DOHH2 (cell line): ENCODE data around the gene HORMAD2.

Experiments
- H3F3A ChIP-seq: fragments of 200-600 bp; sonication (generic), shearing (Covaris generic); 2 replicates; pipeline ENCODE4 v1.6.0; 2016; ENCODE audit warnings: antibody characterized with exemption, mild to moderate bottlenecking; ENCODE audit not compliant: control insufficient read depth, insufficient read depth
- H3K27ac ChIP-seq: fragments of 200-600 bp; sonication (generic); 2 replicates; pipeline ENCODE4 v1.5.1; 2014; ENCODE audit warnings: low read depth, mild to moderate bottlenecking, low read length, moderate library complexity
- H3K27me3 ChIP-seq: fragments of 200-600 bp; sonication (generic); 2 replicates; pipeline ENCODE4 v1.6.1; 2014; ENCODE audit warnings: mild to moderate bottlenecking, low read length, mixed read lengths; ENCODE audit not compliant: control insufficient read depth
- H3K36me3 ChIP-seq: fragments of 200-600 bp; sonication (generic); 2 replicates; pipeline ENCODE4 v1.6.1; 2014; ENCODE audit warnings: mild to moderate bottlenecking, low read length, moderate library complexity, mixed read lengths; ENCODE audit not compliant: control insufficient read depth
- H3K4me1 ChIP-seq: fragments of 200-600 bp; sonication (generic); 2 replicates; pipeline ENCODE4 v1.6.1; 2014; ENCODE audit warnings: mild to moderate bottlenecking, low read length, mixed read lengths; ENCODE audit not compliant: control insufficient read depth
- H3K4me2 ChIP-seq: fragments of 200-600 bp; sonication (generic); 2 replicates; pipeline ENCODE4 v1.6.0; 2014; ENCODE audit warnings: mild to moderate bottlenecking, low read length, moderate library complexity
- H3K4me3 ChIP-seq: fragments of 200-600 bp; sonication (generic); 2 replicates; pipeline ENCODE4 v1.5.1; 2014; ENCODE audit warnings: mild to moderate bottlenecking, low read length, mixed read lengths
- H3K79me2 ChIP-seq: fragments of 200-600 bp; sonication (generic); 2 replicates; pipeline ENCODE4 v1.6.1; 2014; ENCODE audit warnings: mild to moderate bottlenecking, low read length, mixed read lengths; ENCODE audit not compliant: control insufficient read depth
- H3K9me2 ChIP-seq: fragments of 200-600 bp; sonication (generic); replicated peaks from 2 replicates; pipeline ENCODE4 v1.6.1; 2014; ENCODE audit warnings: mild to moderate bottlenecking, low read length, mixed read lengths; ENCODE audit not compliant: control insufficient read depth
- H3K9me3 ChIP-seq: fragments of 200-600 bp; sonication (generic); 2 replicates; pipeline ENCODE4 v1.6.1; 2014; ENCODE audit warnings: antibody characterized with exemption, low read length, mixed read lengths; ENCODE audit not compliant: control insufficient read depth, insufficient read depth
- H4K20me1 ChIP-seq: fragments of 200-600 bp; sonication (generic); 2 replicates; pipeline ENCODE4 v1.6.0; 2014; ENCODE audit warnings: low read depth, mild to moderate bottlenecking, antibody characterized with exemption, low read length, moderate library complexity; ENCODE audit not compliant: control insufficient read depth, insufficient read depth
- EZH2phosphoT487 ChIP-seq: fragments of 200-600 bp; sonication (generic); IDR thresholded peaks from 2 replicates; pipeline ENCODE4 v1.6.1; 2017; ENCODE audit warnings: borderline replicate concordance, mild to moderate bottlenecking, antibody characterized with exemption, low read length, moderate library complexity, mixed read lengths
- TF ChIP-seq, protein P1 (sequence below): fragments of 200-600 bp; sonication (generic); IDR thresholded peaks from one replicate; pipeline ENCODE4 v1.5.1; 2014; ENCODE audit warnings: antibody characterized with exemption, mild to moderate bottlenecking, low read depth, low read length; ENCODE audit not compliant: poor library complexity, severe bottlenecking

HORMAD2 gene

DNA sequence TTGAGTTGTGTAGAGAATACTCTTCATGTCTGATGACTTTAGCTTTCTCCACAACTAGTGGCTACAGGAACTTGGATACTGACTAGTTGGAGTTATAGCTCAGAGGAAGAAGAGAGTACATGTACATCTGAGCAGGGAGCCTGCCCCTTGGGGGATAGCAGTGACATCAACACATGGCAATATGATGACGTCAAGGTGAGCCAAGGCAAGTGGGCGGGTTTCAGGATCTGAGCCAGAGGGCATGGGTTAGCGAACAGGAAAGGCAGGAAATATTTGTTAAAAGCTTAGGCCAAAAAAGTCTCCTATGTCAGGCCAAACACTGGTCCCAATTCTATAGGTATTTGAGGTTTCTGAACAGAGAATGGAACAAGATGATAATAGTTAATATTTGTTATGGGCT is 42.0 kb upstream of the HORMAD2 start:
- TF ChIP-seq, protein P1, sequence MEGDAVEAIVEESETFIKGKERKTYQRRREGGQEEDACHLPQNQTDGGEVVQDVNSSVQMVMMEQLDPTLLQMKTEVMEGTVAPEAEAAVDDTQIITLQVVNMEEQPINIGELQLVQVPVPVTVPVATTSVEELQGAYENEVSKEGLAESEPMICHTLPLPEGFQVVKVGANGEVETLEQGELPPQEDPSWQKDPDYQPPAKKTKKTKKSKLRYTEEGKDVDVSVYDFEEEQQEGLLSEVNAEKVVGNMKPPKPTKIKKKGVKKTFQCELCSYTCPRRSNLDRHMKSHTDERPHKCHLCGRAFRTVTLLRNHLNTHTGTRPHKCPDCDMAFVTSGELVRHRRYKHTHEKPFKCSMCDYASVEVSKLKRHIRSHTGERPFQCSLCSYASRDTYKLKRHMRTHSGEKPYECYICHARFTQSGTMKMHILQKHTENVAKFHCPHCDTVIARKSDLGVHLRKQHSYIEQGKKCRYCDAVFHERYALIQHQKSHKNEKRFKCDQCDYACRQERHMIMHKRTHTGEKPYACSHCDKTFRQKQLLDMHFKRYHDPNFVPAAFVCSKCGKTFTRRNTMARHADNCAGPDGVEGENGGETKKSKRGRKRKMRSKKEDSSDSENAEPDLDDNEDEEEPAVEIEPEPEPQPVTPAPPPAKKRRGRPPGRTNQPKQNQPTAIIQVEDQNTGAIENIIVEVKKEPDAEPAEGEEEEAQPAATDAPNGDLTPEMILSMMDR: no peak
- TF ChIP-seq EZH2phosphoT487: no peak
- Histone ChIP-seq H3K9me2 (no peaks in the 10 kb centered on the region), H3K36me3 (no peaks in the 10 kb centered on the region), H3K4me3 (no peak overlapping the region), H3F3A (no peaks in the 10 kb centered on the region), H3K27ac (no peak overlapping the region), H4K20me1 (no peaks in the 10 kb centered on the region), H3K9me3 (no peaks in the 10 kb centered on the region), H3K4me2 (no peak overlapping the region), H3K4me1 (no peaks in the 10 kb centered on the region), H3K79me2 (no peaks in the 10 kb centered on the region), H3K27me3 (peaks cover 3% of the 10 kb centered on the region; the same call in 1 of the 2 replicates)

DNA sequence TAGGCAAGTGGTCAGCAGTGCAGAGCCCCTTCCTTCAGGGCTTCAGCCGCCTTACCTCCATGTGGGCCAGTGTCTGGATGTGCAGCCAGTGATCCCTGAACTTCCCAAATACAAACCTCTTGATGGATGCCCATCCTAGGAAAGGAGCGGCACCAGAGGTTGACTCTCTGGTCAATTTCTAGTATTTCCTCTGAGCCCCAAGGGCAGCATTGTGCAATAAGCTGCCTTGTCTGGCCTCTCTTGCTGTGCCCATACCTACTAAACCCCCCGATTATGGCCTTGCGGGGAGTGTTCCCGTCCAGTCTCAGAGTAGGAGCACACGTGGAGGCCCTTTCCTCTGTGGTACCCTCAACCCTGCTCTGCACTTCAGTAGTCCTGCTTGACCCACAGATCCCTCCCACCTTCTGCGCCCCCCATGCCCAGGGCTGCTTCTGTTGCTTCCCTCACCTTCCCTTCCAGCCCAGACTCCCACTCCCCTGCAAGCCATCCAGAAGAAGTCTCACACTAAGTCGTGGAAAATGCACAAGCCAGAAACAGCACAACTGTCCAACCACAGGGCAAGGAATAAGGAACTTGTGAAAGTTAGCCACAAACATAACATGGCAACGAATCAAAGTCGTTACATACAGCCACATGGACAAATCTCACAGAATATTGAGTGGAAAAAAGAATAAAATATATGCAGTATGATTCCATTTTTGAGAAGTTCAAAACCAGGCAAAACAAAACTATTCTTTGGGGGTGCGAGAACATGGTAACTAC is 39.6 kb upstream of the HORMAD2 start:
- no peak overlapping the region for H3K27ac ChIP-seq

DNA sequence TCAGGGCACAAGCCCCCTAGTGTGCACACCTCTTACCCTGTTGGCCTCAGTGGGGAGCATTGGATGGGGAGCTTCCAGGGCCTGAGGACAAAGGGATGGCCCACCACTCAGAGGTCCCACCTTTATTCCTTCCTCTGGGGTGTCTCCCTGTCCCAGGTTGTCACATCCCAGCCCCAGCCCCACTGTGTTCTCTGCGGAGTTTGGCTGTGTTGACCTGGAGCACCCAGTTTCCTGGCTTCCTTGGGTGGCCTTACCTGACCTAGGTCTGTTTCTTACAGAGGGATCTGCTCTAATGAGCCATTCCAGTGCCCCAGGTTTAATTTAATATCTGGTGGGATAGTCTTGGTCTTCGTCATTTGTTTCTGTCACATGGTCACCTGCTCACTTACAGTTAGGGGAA is 38.8 kb upstream of the HORMAD2 start:
- H3K4me2 ChIP-seq: no peak overlapping the region
- no peaks in the 10 kb centered on the region for H3K9me3 ChIP-seq
- H3K4me3 ChIP-seq: no peak overlapping the region
- no peak for TF ChIP-seq EZH2phosphoT487
- TF ChIP-seq, protein P1: no peak
- H3K79me2 ChIP-seq: no peaks in the 10 kb centered on the region
- no peaks in the 10 kb centered on the region for H3F3A ChIP-seq
- H3K27ac ChIP-seq: no peak overlapping the region
- H3K4me1 ChIP-seq: no peaks in the 10 kb centered on the region
- H3K36me3 ChIP-seq: no peaks in the 10 kb centered on the region
- H4K20me1 ChIP-seq: no peaks in the 10 kb centered on the region
- H3K27me3 ChIP-seq: peaks cover 3% of the 10 kb centered on the region; the same call in 1 of the 2 replicates
- H3K9me2 ChIP-seq: no peaks in the 10 kb centered on the region

More for the DNA sequence above, 39.6 kb upstream of the HORMAD2 start:
- Histone ChIP-seq H3K9me3 (no peaks in the 10 kb centered on the region), H3K27me3 (peaks cover 3% of the 10 kb centered on the region; the same call in 1 of the 2 replicates), H4K20me1 (no peaks in the 10 kb centered on the region), H3K4me3 (no peak overlapping the region), H3K9me2 (no peaks in the 10 kb centered on the region), H3K79me2 (no peaks in the 10 kb centered on the region), H3K4me2 (no peak overlapping the region), H3K36me3 (no peaks in the 10 kb centered on the region), H3F3A (no peaks in the 10 kb centered on the region), H3K4me1 (no peaks in the 10 kb centered on the region)
- TF ChIP-seq EZH2phosphoT487: no peak
- TF ChIP-seq, protein P1: no peak
